ENCODE results near the gene GAD2.
A peak's percentile ranks its signal among the peaks of the same experiment; 100 is the strongest.

The GAD2 gene

DNA sequence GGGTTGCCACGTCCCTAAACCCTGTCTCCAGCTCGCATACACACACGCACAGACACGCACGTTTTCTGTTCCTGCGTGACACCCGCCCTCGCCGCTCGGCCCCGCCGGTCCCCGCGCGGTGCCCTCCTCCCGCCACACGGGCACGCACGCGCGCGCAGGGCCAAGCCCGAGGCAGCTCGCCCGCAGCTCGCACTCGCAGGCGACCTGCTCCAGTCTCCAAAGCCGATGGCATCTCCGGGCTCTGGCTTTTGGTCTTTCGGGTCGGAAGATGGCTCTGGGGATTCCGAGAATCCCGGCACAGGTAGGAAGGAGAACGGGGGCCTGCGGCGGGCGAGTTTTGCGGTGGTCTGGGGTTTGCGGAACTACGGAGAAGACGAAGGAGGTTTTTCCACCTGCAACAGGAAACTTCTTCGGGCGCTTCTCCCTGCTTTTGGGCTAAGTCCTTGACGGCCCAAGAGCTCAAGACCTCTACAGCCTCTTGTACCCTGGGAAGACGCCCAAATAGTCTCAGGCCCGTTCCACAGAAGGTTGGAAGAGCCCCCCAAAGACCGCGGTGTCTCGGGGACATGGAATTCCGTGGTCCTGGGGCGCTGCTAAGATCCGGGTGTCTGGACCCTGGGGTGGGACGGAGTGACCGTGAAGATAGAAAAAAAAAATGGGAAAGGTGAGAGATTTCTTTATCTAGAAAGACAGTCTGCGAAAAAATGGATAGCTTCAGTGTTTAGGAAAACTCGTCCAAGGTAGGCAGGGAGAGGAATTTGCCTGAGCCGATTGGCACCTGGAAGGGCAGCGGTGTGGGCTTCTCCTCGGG, at the start of gene GAD2:
TSS of gene GAD2 (plus strand) at position 190 of the 811 bp plus-strand sequence. CDS start at position 226, 36 bp downstream.
- DNase-seq (ENCODE audit: low read depth), result no peak

DNA sequence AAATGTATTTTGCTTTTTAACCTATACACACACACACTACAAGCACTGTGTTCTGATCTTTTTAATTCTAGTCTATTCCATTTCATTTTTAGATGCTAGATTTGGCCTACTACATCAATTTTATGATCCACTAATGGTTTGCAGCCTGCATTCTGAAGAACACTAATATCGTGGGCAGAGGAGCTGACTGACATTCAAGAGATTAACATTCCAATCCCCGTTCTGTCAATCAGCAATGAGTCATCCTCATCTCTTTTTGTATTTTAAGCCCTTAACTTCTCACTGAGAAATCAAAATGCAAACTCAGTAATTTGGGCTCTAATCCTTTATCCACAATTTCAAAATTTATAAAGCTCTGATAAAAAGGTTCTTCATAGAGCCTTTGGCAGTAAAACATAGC, 47.1 kb upstream of the GAD2 start:
- DNase-seq (ENCODE audit: low read depth), result no peak

DNA sequence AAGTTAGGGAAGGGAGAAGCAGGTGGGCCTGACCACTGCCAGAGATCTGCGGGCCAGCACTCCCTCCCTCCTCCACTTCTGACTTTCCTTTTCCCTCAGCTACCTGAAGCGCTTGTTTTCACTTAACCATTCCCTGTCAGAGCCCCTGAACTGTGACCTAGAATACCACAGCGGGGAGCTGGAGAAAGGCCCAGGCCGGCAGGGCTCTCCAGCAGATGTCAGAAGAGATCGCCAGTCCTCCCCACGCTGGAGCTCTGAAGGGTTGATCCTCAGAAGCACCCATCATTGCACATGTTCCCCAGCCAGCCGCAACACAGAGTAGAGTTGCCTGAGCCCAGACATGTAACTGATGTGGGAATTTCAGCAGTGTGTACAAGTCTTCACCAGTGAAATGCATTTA, 44.4 kb upstream of the GAD2 start:
- DNase-seq (ENCODE audit: low read depth), result no peak

DNA sequence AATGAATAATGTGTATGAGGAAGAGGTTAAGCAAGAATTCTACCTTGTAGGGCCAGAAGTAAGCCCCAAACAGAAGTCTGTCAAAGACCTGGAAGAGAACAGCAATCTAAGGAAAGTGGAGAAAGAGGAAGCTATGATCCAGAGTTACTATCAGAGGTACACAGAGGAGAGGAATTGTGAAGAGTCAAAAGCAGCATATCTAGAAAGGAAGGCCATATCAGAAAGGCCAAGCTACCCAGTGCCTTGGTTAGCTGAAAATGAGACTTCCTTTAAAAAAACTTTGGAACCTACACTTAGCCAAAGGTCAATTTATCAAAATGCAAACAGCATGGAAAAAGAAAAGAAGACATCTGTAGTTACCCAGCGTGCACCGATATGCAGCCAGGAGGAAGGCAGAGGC, 42.7 kb upstream of the GAD2 start:
- DNase-seq (ENCODE audit: low read depth), result no peak

DNA sequence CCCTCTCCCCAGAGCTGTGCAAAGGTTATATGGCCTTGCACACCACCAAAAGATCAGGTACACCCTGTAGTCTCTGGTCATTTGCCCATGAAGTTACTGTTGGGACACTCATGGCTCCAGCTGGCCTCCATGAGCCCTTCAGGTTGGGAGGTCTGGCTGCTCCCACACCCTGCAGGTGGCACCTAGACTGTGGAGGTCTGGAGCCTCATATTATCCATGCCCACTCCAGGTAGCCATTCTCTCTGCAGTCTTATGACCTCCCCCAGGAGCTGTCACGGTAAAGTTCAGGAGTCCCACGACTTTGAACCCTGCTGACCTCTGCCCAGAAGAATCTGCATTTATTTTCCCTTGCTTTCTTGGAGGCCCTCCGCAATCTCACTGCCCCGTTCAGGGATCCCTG, 39.2 kb upstream of the GAD2 start:
- DNase-seq (ENCODE audit: low read depth), result no peak

DNA sequence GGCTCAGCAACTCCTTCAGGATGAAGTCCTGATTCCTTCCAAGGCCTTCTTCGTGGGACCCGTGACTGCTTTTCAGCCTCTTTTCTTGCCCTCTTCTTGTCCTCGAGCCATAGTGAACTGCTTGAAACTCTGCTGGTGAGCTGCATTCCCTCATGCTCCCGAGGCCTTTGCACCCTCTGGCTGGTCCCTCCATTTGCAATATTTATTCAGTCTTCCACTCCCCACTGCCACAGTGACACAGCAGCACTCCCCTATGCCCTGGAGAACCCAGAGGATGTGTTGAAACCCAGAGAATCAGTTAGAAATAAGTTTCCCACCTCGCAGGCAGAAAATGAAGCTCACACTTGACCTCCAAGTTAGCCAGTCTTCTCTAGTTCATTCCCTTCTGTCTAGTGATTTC, 22.3 kb upstream of the GAD2 start:
- DNase-seq (ENCODE audit: low read depth), result no peak

DNA sequence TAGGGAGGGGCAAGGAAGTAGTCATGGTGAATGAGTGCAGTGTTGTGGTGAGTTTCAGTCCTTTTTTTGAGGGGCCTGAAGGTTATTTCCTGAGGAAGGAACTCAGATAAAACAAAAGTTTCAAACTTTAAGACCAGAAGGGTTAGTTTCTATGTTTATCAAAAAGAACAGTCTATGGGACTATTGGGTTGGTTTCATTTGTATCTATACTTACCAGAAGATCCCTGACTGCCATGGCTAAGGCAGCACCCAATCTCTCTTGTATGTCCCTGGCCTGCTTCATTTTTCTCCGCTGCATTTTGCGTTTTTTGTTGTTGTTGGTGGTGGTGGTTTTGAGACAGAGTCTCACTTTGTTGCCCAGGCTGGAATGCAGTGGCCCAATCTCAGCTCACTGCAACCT, 19.3 kb upstream of the GAD2 start:
- DNase-seq (ENCODE audit: low read depth), result no peak

DNA sequence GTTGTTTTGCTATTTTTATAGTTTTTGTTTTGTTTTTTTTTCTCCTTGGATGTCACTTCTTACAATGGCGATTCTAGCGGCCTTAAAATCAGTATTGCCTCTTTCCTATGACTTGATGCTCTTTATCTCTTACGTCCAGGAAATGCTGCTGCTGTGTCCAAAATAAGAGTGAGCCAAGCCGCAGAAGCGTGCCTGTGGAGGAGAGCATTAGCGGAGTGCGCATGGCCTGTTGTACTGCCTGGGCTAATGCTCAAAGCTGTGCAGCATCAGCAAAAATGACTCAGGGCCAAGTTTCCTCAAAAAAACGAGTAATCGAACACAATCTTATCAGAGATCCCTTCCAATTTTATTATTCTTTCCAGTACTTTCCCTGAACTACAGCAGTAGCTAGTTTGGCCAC, 18.5 kb upstream of the GAD2 start:
- DNase-seq (ENCODE audit: low read depth), result no peak

DNA sequence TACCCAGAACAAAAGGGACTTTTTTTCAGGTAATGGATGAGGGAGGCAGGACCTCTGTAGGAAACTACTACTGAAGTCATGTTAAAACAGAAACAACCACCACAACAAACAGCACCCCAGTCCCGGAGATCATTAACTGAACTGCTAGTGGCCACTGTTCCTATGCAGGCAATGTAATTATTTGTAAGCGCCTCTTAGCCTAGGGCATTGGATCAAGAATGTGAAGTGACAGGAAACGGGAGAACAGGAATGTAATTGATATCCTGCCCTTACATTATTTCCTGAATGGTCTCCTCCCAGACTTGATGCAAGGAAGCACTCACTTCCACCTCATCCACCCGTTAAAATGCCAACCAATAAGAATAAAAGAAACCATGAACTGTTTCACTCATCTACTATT, 16.7 kb upstream of the GAD2 start:
- DNase-seq (ENCODE audit: low read depth), result no peak

DNA sequence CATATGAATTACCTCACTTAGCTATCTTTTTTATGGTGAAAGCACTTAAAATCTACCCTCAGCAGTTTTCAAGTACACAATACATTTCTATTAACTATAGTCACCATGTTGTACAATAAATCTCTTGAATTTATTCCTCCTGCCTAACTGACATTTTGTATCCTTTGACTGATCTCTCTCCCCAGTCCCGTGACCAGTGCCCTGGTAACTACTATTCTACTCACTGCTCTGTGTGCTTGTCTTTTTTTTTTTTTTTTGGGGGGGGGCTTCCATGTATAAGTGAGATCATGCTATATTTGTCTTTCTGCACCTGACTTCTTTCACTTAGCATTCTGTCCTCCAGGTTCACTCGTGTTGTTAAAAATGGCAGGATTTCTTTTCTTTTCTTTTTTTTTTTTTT, 11.4 kb upstream of the GAD2 start:
- no peak for DNase-seq (ENCODE audit: low read depth)

DNA sequence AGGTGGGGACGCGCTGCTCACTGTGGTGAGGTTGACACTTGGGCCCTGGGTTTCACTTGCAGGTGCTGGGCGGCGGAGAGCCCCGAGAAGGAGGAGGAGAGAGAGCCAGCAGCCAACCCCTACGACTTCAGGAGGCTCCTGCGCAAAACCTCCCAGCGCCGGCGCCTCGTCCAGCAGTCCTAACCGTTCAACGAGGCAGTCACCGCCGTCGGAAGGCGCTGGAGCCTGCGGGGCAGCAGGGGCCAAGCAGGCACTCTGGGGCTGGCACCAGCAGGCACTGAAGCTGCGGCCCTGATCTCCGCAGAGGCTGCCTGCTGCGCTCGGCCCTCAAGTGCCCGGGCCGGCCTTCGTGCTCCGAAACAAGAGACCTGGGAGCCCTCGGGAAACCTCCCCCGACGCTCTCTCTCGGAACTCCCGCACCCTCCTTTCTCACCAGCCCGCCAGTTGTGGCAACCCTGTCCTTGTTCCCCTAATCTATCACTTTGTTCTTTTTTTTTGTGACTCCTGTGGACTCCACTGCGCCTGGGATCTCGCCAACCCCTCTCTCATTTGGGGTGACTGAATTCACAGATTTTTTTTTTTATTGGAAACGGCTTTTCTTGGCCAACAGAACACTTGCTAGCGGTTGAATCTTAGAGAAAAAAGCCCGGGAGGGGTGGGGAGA, 4.7 kb upstream of the GAD2 start:
- no peak for DNase-seq (ENCODE audit: low read depth)

DNA sequence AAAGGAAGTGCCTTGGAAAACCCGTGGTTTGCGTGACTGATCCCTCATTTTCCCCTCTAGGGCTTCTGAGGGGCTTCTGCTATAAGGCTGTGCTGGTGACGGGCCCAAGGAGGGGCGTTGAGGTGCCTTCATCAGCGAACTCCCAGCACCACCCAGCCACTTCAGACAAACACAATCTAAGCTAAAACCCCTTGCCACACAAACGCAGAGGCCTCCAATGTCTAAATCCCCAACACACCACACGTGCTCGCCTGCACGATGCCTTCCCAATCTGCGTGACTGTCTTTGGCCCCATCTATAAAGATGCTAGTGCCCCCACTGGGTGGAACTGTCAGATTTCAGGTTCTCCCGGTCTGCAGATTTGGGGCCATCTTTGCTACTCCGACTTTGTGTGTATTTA, 4.1 kb upstream of the GAD2 start:
- DNase-seq (ENCODE audit: low read depth), result no peak

DNA sequence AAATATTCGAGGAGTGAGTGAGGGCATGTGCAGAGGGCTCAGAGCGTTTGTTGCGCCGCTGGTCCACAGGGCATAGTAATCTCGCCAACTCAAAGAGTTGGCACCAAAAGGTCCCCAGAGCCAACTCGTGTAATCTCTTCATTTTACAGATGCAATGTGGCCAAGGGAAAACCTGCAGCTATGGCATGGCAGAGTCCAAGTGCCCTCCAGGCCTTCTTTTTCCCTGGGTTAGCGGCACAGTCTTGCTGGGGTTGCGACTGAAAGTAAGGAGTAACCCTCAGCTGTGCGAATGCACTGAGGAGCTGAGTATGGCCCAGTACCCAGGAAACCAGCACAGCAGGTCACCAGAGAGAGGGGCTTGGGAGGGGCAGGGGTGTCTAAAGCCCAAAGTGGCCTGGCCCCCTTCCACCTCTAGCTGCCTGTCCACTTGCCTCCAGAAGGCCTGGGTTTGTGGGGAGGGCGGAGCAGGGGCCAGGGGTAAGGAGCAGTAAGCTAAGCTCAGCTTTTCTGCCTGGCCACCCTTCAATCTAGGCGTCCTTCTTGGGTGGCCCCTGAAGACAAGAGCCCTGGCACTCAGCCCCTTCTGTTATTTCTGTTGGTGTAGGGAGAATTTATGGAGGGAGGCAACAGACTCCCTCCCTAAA, 3.3 kb upstream of the GAD2 start:
- no peak for DNase-seq (ENCODE audit: low read depth)

DNA sequence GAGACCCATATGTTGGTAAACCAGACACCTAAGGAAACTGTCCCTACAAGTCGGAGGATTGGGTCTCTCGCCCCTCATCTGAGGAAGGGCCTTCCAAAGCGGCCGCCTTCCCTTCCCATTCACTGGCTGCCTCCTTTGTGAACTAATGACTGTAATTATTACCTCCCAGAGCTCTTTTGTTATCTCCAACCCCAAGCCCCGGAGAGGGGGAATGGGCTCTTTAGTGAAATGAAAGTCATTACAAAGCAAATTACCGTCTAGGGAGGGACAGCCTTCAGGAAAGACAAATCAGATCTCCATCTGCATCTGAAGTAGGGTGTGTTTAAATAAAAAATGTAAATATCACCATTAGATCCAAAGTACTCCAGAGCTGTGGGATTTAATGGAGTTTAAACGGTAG, 2.6 kb upstream of the GAD2 start:
- no peak for DNase-seq (ENCODE audit: low read depth)

DNA sequence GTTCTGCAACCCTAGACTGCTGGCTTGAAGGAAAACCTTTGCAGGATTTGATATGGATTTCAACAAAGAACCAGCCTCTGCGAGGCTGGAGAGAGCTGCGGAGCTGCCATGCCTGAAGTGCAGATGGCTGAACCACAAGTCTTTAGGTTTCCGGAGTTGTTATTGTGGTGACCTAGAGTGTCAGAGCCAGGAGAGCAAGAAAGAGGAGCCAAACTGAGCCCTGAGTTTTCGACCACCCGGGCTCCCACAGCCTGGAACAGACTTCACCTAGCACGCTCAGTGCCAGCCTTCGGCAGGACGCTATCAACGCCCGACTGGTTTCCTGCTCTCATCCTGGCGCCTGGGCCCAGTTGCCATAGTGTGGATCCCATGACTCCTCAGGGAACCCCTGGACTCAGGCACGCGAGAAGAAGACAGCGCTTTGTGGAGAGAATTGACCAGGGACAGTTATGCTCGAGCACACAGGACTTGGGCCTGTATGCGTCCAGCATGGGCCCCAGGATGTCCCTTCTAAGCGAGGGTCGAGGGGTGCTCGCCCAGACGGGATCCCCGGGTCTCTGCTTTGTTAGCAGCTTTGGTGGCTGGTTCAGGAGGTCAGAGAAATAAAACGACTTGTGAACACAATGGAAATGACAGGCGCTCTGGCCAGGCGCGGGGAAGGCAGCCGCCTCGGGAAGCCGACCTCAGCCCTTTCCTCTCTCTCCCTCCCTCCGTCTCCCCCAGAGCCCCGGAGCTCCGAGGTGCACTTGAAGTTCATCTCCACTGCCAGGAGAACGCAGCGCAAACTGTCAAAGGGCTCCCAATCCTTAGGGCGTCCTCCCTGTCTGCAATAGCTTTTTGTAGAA, 1.8 kb upstream of the GAD2 start:
- DNase-seq (ENCODE audit: low read depth), result no peak

DNA sequence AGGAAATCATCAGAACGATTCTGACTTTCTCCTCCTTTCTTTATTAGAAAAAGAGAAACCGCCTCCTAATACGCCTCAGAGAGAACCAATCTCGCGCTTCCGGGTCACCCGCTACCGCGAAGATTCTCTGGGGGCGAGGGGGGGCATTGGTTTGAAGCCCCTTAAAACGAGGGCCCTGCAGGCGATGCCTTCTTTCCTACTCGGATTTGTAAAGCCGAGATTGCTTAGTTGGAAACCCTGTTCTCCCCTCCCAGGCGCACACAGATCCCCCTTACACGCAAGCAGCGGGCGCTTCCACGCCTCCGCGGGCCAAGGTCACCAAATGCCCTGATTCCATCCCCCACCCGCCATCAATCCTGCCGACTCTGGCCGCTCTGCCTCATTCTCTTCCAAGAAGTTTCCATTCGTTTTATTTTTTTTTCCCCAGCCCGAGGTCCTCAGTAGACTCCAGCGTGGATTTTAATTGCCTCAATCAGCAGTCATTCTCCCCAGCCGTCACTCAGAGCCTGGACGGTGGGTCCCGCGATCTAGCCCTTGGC, 1.1 kb upstream of the GAD2 start:
- DNase-seq (ENCODE audit: low read depth), result no peak

DNA sequence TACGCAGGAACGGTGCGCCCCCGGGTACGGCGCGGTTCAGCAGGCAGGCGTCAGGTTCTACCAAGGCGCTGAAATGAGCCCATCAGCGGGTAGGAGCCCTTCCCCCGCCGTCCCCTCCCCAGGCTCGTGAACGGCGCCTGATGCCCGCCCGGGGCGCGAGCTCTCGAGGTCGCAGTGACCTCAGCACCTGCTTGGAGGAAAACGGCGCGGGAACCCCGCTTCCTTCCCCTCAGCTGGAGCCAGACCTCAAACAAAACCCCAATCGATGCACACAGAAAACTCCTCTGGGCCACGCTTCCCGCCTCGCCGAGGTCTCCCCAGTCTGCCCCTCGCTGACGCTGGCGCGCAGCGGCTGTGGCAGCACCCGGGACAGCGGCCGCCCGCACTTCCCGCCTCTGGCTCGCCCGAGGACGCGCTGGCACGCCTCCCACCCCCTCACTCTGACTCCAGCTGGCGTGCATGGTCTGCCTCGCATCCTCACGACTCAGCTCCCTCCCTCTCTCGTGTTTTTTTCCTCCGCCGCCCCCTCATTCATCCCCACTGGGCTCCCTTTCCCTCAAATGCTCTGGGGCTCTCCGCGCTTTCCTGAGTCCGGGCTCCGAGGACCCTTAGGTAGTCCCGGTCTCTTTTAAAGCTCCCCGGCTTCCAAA, 514 bp upstream of the GAD2 start:
- DNase-seq (ENCODE audit: low read depth), result peak; percentile 2

DNA sequence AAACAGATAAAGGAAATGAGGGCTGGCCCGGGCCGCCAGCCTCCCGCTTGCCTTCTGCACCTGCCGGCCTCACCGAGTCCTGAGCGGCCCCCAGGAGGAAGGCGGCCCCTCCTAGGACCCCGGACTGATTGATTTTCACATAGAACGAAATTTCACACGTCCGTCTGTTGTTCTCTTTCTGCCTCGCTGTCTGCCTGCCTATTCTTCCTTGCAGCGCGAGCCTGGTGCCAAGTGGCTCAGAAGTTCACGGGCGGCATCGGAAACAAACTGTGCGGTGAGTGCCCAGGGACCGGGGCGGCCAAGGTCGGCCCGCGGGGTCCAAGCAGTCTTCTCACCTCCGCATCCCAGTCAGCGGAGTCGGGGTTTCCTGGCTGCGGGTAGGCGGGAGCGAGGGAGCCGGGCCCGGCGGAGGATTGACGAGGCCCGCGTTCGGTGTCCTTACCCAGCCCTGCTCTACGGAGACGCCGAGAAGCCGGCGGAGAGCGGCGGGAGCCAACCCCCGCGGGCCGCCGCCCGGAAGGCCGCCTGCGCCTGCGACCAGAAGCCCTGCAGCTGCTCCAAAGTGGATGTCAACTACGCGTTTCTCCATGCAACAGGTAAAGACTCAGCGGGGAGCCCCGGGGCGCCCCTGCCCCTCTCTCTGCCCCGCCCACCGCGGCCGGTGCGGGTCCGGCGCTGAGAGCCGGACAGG, 967 bp downstream of the GAD2 start:
- DNase-seq (ENCODE audit: low read depth), result no peak

DNA sequence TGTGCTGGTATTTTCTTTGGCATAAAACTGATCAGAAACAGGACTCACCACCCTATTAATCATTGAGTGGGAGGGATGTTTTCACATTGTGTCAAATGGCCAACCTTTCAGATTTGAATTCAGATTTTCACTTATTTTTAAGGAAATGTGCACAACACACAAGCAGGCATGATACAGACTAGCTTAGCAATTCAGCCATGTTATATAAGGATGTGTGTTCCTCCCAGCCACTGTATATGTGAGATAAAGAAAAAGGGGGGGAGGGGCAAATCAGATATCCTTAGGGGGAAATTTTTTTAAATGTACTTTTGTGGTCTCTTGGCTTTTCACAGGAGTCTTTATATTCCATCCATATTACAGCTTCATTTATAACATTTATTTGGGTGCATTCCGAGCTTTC, 3.1 kb downstream of the GAD2 start:
- DNase-seq (ENCODE audit: low read depth), result no peak

DNA sequence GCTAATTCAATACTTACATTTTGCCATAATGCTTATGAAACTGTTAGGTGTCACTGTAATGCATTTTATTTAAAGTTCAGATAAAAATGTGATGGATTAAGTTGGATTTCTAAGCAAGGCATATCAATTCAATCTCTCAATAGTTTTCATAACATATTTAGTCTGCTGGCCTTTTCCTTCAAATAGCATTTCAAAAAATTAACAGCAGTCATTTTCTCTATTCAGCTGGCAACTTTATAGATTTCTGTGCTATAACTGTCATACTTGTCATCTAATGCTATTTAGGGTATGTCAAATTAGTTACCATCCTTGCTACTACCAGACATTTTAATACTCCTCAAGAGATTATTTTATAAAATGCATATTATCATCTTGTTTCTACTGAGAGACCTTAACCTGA, 4.3 kb downstream of the GAD2 start:
- no peak for DNase-seq (ENCODE audit: low read depth)

DNA sequence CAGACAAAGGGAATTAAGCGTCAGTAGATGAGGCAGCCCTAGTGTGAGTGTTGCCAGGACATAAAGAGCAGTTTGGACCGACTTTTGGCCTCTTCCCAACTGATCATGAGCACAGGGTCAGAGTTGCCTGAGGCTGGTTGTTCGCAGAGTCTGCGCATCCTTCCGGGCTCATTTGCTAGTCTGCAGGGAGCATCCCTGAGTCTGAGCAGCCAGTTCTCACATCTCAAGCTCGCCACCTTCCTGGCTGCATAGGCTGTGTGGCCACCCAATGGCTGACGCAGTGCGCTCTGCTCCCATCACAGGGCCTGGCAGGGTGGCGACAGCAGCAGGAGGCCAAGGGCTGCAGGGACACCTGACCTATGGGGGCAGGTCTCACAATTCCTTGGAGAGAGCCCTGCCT, 5.0 kb downstream of the GAD2 start:
- DNase-seq (ENCODE audit: low read depth), result no peak
